Fibroblast of upper back skin (primary cell): ENCODE results near the gene ABCA2.

ENCODE experiments used
- DNase-seq: peaks from one replicate; pipeline ENCODE4 v3.0.0-alpha.2; 2013

Gene ABCA2

DNA sequence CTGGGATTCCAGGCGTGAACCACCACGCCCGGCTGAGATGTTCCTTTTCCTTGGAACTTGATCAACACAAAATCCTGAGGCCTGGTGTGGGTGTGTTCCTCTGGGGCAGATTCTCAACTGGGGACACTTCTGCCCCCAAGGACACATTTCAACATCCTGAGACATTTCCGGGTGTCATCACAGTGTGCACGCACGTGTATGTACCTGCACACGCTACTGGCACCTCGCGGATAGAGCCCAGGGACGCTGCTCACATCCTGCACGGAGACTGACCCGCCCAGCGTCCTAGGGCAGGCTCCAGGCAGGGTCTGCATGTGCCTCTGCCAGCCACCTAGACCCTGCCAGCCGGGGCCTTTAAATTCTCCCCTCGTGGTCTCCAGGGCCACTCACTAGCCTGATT is 34.3 kb upstream of the ABCA2 start:
- no peak for DNase-seq

DNA sequence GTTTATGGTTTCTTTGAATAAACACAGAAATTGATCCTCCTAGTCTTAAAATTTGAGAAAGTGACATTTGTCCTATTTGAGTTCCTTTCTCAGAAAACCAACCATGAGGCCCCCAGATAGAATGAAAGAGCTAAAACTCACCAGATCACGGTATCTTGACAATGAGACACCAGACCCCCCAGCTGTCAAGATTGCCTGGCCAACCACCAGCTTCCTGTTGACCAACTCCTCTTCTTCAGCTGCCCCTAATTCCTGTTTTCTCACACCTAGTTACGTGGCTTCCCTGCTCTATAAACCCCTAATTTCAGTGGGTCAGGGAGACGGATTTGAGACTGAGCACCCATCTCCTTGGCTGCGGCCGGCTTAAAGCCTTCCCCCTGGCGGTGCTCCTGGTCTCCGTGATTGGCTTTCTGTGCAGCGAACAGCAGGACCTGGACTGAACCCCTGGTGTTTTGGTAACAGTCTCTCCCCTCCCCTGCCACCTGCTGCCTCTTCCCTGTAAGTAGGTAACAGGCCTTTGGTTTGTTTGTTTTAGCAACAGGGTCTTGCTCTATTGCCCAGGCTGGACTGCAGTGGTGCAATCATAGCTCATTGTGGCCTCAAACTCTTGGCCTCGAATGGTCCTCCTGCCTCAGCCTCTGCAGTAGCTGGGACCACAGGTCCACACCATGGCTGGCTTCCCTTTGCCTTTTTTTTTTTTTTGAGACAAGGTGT is 30.6 kb upstream of the ABCA2 start:
- no peak for DNase-seq

DNA sequence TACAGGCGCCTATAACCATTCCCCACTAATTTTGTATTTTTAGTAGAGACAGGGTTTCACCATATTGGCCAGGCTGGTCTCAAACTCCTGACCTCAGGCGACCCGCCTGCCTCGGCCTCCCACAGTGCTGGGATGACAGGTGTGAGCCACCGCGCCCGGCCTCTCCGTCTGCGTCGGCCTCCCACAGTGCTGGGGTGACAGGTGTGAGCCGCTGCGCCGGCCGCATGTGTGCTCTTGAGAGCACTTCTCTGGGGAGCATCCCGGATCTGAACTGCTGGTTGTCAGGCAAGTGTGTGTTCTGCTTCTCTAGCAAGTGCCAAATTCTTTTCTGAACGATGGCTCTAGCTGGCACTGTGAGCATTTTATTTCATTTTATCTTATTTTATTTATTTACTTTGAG is 29.5 kb upstream of the ABCA2 start:
- no peak for DNase-seq

DNA sequence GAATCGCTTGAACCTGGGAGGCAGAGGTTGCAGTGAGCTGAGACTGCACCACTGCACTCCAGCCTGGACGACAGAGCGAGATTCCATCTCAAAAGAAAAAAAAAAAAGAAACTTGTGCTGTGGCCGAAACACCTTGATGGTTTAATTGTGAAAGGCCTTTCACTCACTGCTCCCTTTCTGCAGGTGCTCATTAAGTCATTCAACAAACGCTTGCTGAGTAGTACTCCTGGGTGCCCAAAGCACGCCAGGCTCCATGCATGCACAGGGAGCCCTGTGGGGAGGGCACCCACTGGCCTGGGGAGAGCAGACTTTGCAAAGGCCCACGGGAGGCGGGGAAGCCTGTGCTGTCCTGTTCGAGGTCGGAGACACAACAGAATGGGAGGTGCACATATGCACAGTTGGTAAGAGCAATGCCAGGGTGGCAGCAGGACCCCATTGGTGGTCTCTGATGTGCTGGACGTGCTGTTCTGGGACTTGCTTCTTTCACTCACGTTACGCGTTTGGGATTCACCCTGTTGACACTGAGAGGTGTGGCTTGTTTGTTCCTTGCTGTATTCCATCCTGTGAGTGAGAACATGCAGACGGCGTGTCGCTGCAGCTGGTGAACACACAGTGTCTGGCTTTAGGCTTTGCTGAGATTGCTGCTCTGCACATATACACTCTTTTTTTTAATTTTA is 28.8 kb upstream of the ABCA2 start:
- no peak for DNase-seq

DNA sequence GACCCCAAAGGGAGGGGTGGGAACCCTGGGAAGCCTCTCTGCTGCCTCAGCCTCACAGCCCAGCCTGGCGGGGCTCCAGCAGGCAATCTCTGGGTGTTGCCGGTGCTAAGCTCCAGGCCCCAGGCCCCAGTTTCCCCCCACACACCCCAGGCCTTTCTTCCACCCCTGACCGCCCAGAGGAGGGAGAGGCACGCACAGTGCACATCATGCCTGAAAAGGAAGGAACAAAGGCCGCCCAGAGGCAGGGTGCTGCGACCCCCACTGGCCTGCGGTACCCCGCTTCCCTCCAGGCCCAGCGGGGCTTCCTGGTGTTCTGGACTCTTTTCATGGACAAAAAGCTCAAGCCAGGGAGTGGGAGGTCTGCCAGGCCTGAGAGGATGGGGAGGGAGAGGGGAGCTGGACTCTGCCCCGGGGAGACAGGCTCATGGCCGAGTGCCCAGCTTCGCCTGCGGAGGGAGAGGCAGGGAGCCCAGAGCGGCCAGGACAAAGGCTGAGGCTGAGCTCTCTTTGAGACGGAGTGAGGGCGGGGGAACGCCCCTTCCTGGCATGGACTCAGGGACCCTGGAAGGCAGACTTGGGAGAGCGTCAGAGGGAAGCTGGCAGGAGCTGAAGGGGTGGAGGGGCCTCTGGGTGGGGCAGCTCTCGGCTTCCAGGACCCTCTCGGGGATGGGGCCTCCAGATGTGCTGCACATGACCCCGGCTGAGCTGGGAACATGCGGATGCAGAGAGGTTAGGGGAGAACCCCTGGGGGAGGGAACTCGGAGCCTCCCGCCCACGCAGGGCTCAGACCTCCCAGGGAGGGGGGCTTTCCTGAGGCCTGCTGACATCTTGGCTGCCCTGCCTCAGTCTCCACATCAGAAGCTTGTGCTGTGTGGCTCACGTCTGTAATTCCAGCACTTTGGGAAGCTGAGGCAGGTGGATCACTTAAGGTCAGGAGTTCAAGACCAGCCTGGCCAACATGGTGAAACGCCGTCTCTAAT is 27.6 kb upstream of the ABCA2 start:
- peak; percentile 70 for DNase-seq

DNA sequence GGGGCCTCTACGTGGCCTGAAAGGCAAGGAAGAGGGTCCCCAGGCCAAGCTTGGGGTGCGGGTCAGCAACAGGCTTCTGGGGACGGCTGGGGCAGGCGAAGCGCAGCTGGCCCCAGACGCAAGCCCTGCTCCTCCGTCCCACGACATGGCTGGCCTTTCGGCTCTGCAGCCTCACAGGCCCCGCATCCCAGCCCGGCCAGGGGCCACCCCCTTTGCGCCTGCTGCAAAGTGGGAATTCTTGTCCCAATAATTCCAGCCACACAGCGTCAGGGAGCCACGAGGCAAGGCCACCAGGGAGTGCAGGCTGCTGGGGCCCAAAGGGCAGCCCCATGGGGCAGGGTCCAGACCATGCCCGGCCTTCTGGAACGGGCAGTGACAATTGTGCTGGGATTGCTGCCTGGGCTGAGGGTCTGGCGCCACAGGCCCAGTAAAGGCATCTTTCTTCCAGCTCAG is 26.9 kb upstream of the ABCA2 start:
- no peak for DNase-seq

DNA sequence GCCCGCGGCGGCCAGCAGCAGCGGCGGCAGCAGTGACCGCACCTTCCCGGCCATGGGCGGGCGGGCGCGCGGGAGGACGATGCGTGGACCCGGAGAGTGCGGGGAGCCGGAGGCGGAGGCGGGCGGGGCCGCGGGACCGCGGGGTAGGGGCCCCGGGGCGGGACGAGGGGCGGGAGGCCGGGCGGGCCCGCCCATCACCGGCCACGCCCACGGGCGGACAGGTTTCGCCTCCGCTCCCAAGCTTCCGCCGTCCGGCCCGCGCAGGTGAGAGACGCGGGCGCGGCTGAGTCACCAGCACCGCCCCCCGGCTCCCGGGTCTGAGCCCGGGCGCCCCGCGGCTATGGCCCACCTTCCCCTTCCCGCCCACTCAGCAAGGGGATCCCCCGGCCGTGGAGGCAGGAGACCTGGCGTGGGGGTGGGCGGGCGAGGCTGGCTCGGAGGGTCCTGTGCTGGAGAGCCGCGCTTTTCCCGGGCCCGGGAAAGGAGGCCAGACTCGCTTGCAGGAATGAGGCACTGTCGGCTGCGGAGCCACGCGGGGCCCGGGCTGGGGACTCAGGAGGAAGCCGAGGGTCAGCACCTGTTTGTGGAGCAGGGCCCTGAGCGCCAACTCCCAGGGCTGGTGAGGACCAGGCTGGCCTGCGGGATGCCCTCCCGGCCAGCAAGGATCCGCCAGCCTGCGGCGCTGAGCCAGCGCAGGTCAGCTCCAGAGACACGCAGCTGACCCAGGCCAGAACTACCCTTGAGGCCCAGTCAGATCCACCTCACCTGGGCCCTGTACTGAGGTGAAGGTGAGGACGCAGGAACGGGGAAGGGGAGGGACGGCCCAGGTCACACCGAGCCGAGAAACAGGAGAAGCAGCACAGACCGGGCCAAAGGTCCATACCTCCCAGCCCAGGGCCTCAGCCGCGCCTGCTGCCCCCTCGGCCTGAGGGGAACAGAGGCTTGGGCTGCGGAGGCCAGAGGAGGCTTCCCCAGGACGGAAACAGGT is 26.2 kb upstream of the ABCA2 start, which contains the start of gene ENTPD2:
TSS of gene ENTPD2 (minus strand) at position 118 of the 988 bp plus-strand sequence. CDS start at position 54, 64 bp downstream.
- no peak for DNase-seq

DNA sequence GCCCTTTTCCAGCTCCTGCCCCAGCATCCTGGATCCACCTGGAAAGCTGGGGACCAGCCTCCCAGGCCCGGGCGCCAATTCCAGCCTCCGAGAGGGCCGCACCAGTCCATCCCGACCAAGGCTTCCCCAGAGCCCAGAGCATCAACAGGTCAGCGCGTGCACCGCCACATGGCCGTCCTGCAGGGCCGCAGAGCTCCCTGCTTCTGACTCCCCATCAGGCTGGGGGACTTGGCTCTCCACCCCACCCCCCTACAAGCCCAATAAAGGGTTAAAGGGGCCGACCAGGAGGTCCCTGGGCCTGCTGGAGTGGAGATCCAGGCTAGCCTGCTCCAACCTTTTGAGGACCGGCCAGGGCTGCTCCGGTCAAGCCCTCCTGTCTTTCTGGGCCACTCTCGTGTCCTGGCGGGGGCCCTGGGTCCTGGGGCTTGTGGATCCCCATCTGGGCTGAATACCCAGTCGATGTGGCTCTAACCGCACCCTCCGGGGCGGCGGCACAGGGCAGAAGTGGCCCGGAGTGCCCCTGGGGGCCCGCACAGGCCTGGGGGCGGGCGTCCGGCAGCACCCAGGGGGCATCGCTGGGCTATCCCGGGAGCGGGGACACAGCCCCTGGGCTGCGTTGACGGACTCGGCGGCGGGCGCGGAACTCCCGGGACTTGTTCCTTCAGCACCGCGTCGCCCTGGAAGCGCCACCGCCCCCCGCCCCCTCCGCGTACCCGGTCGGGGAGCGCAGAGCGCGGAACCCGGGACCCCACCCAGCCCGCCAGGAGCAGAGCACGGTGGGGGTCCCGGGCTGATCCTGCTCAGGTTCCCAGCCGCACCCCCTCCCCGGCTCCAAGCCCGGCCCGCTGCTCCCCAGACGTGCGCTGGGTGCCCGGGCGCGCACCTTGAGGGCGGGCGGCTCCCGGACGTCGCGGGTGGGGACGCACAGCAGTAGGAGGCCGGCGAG is 25.2 kb upstream of the ABCA2 start:
- no peak for DNase-seq

DNA sequence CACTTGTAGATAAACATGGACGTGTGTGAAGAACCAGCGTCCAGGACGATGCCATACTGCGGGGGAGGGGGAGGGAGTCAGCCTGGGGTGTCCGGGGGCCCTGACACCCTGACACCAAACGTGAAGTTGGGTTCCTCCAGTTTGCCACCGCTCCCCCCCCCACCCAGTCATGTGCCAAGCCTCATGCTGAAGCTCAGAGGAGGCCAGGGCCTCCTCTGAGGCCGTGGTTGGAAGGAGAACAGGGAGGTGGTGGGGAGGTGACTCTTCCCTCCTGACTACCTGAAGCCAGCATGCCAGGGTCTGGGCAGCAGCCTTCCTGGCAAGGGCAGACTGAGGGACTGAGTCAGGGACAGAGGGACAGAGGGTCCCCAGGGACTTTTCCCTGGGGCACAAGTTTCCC is 24.3 kb upstream of the ABCA2 start:
- no peak for DNase-seq

DNA sequence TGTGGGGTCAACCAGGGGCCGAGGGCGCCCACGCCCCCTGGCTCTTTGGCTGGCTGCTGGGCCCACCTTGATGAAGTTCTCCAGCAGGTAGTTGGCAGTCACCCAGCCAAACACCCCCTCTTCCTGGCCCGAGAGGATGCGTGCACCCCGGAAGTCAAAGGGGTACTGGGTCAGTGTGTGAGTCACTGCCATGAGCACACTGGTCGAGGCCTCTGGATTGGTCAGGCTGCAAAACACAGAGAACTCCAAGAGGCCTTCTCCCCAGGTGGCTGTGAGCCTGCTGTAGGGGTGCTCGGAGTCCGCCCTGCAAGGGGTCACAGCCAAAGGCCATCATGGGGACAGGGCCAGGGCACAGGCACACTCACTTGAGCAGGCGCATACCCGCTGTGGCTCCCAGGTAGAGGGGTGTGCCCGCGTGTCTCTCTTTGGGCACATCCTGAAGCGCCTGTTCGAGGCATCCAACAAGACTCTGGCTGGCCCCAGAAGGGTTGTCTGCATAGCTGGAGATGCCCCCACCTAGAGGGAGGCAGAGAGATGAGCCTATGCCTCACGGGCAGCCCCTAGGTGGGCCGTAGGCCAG is 23.2 kb upstream of the ABCA2 start:
- DNase-seq: no peak

DNA sequence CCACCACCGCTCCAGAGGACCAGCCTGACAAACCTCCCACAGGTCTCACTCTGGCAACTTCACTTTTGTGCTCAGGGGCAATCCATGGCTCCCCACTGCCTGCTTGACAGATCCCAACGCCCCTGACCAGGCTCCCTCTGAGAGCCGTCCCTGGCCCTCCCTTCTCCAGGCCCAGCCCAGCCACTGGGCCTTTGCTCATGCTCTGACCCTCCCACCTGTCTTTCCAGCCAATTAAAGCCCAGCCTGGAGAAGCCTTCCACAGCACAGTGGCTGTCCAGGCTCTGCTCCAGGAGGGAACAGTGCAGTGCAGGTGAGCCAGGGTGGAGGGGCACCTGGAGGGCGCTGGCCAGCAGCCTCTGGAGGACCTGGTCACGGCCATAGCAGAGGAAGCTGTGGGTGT is 22.5 kb upstream of the ABCA2 start:
- no peak for DNase-seq

DNA sequence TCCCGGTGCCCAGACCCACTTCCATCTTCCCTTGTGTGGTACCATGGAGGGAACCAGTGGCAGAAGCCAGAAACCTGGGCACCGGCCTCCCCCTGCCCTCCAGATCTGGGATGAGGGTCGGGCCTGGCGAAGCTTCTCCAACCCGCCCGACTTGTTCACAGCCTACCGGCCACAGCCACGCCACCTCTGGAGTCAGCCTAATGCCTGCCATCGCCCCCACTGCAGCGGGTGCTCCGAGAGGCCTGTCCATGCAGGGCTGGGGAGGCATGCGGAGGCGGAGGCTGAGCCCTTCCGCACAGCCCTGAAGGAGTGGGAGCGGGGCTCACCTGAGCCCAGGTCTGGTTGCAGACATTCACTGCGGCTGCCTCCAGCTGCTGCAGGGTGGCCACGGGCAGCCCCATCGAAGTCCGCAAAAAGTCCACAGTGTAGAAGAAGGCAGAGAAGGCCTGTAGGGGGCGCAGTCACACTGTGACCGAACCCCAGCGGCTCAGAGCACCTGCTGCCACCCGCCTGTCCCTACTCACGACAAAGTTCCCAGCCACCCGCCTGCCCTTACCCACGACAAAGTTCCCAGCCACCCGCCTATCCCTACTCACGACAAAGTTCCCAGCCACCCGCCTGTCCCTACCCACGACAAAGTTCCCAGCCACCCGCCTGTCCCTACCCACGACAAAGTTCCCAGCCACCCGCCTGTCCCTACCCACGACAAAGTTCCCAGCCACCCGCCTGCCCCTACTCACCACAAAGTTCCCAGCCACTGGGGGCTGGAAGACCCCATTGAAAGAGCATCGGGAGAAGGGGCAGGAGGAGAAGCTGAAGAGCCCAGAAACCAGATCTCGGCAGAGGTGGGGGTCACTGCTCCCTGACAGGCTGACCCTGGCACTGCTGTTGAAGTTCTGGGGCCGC is 21.8 kb upstream of the ABCA2 start:
- peak; percentile 24 for DNase-seq

DNA sequence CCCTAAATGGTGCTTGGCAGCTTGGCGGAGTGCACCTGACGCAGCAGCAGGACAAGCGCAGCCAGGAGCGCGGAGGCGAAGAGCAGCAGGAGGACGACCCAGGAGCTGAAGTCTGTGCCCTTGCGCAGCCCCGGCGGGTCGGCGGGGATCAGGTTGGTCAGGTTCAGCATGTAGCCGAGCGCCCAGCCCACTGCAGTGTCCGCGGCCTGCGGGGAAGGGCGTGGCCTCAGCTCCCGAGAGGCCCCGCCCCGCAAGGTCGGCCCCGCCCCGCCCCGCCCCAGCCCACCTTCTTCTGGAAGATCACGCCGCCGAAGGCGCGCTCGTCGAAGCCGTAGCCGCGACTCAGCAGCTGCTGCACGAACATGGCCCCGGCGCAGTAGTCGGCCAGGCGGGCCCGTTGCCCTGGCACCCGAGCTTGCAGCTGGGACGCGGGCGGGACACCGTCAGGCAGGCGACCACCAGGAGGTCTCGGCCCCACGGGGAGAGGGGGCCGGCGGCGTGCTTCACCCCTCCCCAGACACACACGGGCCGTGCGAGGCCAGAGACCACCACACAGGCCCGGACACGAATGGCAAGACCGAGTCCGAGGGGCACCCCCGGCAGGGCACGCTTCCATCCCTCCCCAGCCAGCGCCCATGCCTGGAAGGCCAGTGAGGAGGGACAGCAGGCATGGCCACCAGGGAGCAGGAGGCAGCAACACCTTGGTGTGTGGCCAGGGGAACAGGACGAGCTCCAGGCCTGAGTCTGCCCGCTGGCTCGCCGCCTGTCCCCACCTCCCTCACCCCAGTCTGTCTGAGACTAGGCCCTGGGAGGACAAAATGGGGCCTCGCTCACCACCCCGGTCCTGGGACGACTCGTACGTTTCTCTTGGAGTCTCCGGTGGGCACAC is 20.9 kb upstream of the ABCA2 start:
- DNase-seq: no peak

DNA sequence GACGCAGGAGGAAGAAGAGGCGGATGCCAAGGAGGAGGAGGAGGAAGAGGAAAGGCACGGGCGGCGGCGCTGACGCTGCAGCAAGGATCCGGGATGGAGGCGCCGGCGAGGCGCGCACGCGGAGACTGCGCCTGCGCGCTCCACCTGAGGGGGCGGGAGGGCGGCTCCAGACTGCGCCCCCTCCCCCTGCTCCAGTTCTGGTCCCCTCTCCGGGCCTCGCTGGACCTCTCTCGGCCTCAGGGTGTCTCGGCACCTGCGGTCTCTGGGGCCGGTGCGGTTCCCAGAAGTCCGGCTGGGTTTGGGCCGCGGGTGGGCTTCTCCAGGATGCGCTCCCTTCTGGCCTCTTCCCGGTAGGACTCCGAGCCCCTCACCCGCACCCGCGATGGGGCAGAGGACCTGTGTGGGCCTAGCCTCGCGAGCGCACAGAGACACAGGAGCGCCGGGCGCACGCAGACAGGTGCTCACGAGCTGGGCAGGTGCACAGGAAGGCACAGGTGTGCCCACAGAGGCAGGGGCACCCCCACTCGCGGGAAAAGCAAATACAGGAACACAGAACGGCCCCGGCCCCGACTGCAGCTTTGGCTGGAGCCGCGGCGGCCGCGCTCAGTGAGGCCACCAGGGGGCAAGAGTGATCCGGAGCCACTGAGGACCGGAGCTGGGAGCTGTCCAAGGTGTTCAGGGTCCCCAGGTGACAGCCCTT is 18.2 kb upstream of the ABCA2 start, which contains the start of gene NPDC1:
TSS of gene NPDC1 (minus strand) at position 90 of the 700 bp plus-strand sequence. CDS start 188 bp downstream, outside the sequence.
- DNase-seq: peak; percentile 56

DNA sequence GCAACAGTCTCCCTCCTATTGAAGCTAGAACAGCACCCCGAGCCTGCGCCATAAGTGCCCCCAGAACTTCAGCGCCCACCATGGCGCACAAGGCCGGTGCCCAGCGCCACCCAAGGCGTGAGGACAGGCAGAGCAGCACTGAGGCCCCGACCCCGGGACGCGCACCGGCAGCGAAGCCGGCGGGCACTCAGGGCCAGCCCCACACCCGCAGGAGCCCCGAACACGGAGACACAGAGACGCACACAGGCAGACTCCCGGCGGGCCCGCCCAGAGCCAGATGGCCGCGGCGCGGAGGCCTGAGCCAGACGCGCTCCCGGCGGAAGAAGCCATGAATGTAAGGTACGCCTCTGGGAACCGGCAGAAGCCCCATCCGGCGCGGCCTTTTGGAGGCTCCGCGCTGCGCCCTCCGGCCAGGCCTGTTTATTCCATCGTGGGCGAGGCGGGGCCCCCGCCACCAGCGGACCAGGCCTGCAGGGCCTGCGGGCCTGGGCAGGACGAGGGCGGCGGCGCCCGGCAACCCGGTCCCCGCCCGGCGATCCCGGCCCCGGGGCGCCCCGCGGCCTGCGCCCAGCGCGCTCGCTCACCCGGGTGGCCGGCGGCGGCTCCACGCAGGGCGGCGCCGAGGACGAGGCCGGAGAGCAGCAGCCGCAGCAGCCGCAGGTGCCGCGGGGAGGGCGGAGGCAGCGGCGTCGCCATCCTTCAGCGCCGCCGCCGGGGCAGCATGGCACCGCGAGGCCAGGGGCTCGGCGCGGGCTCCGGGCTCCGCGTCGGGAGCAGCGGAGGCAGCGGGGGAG is 17.5 kb upstream of the ABCA2 start:
- DNase-seq: peak; percentile 19

DNA sequence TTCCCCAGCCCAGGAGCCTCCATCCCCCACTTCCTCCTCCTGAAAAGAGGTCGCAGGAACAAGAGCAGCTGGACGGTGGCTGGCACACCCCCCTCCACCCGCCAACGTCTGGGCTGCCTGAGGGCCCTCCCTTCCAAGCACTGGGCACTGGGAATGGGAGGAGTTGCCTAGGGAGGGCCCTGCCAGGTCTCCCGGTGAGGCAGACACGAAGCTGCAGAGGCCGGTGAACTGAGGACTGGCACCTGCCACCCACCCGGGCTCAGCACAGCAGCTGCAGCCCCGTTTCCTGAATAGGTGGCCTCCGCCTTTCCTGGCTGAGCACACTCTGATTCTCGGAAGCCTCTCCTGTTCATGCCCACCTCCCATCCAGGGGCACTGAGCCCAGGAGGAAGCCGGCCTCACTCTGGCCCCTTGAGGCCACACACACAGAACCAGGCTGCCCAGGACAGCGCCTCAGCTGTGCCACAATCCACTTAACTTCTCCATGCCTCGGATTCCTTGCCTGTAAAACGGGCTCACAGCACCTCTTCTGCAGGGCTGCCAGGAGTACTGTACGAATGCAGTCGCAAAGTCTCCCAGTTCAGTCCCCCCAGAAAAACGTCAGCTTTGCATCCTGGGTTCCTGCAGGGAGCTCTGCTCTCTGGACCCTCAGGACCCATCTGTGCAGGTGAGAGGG is 16.6 kb upstream of the ABCA2 start:
- DNase-seq: no peak
